Measurements from ENCODE around the gene NKX6-2. TPM values are rescaled to one million over a fixed set of nuclear protein-coding genes. Genes with fewer than 3 reads are reported as not detected.

NKX6-2 gene
- total RNA-seq, 1 donor from 2014 or later, result not detected

DNA sequence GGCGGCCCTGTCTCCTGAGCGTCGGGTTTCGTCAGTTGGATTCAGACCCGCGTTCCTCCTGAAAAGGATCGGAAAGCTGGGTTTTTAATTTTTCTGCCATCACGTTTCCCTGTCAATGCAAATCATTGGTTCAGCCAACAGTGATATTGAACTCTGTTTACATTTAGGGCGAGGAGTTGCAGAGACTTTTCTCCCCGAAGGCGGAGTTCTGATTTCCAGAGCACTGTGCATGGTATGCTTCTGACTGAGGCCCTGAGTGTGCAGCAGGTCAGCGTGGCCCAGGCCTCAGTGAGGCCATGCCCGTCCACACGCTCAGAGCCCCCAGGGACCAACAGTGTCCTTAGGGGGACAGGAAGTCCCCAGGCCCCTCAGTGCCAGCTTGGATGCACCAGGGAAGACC, 27.1 kb downstream of the NKX6-2 start:
- Mint-ChIP-seq H3K4me3 (no peak overlapping the region), H3K4me1 (no peaks in the 10 kb centered on the region), H3K36me3 (peaks cover 55% of the 10 kb centered on the region), H3K27ac (no peak overlapping the region), H3K9me3 (peaks cover 16% of the 10 kb centered on the region), H3K27me3 (ENCODE audit: low read depth) (no peaks in the 10 kb centered on the region)
- no peak for DNase-seq (ENCODE audit: low spot score in 2 of 2, unreplicated experiment in 2 of 2)
- TF ChIP-seq, protein P1, sequence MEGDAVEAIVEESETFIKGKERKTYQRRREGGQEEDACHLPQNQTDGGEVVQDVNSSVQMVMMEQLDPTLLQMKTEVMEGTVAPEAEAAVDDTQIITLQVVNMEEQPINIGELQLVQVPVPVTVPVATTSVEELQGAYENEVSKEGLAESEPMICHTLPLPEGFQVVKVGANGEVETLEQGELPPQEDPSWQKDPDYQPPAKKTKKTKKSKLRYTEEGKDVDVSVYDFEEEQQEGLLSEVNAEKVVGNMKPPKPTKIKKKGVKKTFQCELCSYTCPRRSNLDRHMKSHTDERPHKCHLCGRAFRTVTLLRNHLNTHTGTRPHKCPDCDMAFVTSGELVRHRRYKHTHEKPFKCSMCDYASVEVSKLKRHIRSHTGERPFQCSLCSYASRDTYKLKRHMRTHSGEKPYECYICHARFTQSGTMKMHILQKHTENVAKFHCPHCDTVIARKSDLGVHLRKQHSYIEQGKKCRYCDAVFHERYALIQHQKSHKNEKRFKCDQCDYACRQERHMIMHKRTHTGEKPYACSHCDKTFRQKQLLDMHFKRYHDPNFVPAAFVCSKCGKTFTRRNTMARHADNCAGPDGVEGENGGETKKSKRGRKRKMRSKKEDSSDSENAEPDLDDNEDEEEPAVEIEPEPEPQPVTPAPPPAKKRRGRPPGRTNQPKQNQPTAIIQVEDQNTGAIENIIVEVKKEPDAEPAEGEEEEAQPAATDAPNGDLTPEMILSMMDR (IDR thresholded peaks at IDR 0.05; ENCODE audit: unreplicated experiment), result no peak

DNA sequence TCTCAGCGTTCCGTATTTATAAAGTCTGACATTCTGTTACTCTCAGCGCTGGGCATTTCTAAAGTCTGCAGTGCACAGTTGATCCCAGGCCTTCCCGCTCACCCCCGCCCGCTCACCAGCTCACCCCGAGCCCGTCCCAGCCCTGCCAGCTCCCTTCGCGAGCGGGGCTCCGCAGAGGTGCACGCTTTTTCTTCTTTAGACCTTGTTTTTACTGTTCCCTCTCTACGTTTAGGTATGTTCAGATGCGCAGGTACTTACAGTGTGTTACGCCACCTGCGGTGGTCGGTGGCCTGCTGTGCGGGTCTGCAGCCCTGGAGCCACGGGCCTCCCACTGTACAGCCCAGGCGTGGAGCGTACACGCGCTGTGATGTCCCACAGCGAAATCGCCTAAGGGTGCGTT, 28.8 kb downstream of the NKX6-2 start:
- Mint-ChIP-seq H3K27ac (no peak overlapping the region), H3K4me3 (no peak overlapping the region), H3K36me3 (peaks cover 52% of the 10 kb centered on the region), H3K4me1 (no peaks in the 10 kb centered on the region), H3K9me3 (peaks cover 14% of the 10 kb centered on the region), H3K27me3 (ENCODE audit: low read depth) (no peaks in the 10 kb centered on the region)
- TF ChIP-seq, protein P1 (IDR thresholded peaks at IDR 0.05; ENCODE audit: unreplicated experiment), result no peak
- no peak for DNase-seq (ENCODE audit: low spot score in 2 of 2, unreplicated experiment in 2 of 2)

DNA sequence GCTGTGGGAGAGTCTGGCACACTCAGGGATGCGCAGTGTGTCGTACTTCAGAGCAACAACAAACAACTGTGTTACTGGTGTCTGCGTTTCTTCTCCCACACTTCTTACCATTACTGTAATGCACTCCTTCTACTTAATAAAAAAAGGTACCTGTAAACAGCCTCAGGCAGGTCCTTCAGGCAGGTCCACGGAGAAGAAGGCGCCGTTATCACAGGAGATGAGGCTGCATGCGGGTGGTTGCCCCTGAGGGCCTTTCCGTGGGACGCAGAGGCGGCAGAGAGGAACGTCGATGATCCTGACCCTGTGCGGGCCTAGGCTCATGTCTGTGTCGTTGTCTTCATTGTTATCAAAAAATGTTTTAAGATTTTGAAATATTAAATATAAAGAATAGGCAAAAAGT, 29.4 kb downstream of the NKX6-2 start:
- Mint-ChIP-seq H3K4me1 (no peaks in the 10 kb centered on the region), H3K27ac (no peak overlapping the region), H3K27me3 (ENCODE audit: low read depth) (no peaks in the 10 kb centered on the region), H3K36me3 (peaks cover 47% of the 10 kb centered on the region), H3K4me3 (no peak overlapping the region), H3K9me3 (peaks cover 8% of the 10 kb centered on the region)
- TF ChIP-seq, protein P1 (IDR thresholded peaks at IDR 0.05; ENCODE audit: unreplicated experiment), result no peak
- no peak for DNase-seq (ENCODE audit: low spot score in 2 of 2, unreplicated experiment in 2 of 2)

DNA sequence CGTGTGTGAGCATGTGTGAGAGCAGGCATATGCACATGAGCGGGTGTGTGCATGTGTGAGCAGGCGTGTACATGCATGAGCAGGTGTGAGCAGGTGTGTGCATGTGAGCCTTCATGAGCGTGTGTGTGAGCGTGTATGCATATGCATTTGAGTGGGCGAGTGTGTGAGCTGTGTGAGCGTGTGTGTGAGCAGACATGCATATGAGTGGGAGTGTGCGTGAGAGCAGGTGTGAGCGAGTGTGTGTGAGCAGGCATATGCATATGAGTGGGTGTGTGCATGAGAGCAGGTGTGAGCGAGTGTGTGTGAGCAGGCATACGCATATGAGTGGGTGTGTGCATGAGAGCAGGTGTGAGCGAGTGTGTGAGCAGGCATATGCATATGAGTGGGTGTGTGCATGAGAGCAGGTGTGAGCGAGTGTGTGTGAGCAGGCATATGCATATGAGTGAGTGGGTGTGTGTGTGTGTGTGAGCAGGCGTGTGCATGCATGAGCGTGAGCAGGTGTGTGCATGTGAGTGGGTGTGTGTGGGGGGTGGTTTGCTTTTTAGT, 30.7 kb downstream of the NKX6-2 start:
- Mint-ChIP-seq H3K36me3 (peaks cover 37% of the 10 kb centered on the region), H3K4me1 (no peaks in the 10 kb centered on the region), H3K4me3 (no peak overlapping the region), H3K27ac (no peak overlapping the region), H3K27me3 (ENCODE audit: low read depth) (no peaks in the 10 kb centered on the region), H3K9me3 (peaks cover 6% of the 10 kb centered on the region)
- DNase-seq (ENCODE audit: low spot score in 2 of 2, unreplicated experiment in 2 of 2), result no peak
- TF ChIP-seq, protein P1 (IDR thresholded peaks at IDR 0.05; ENCODE audit: unreplicated experiment), result no peak

DNA sequence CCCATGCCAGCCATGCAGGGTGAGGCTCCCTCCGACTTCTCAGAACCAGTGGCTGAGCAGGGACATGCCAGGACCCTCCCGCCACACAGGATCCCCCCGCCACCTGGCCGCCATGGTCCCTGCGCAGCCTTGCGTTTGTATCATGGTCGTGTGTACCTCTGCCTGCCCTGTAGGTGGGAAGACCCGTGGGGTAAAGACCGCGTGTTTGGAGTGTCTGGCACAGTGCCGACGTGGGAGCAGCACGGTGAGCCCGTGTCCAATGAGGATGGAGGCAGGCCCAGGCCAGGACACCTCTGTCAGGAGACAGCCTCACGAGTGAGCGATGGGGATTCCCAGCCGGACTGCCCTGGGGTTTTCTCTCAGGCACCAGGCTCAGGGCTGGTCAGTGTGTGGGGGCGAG, 31.9 kb downstream of the NKX6-2 start:
- TF ChIP-seq, protein P1 (IDR thresholded peaks at IDR 0.05; ENCODE audit: unreplicated experiment), result no peak
- peaks cover 6% of the 10 kb centered on the region for H3K9me3 Mint-ChIP-seq
- H3K27me3 Mint-ChIP-seq (ENCODE audit: low read depth), result no peaks in the 10 kb centered on the region
- no peak for DNase-seq (ENCODE audit: low spot score in 2 of 2, unreplicated experiment in 2 of 2)
- H3K27ac Mint-ChIP-seq, result no peak overlapping the region
- H3K4me1 Mint-ChIP-seq, result no peaks in the 10 kb centered on the region
- H3K4me3 Mint-ChIP-seq, result no peak overlapping the region
- peaks cover 37% of the 10 kb centered on the region for H3K36me3 Mint-ChIP-seq

DNA sequence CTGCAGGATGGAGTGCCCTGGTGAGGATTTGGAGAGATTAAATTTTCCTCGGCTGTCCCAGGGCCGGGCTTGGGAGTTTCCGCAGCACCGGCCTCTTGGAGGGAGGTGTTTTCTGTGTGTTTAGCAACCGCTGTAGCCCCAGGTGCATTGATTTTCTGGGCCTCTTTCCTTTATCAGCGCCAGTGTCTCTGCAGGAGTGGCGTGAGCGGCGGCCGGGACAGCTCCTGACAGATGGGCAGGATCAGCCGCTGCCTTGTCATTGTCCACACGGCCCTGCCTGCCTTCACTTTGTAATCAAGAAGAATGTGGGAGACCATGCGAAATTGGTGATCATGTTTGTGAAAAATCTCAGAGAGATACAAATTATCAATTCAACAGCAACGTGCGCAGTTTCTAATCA, 32.4 kb downstream of the NKX6-2 start:
- Mint-ChIP-seq H3K27ac (no peak overlapping the region), H3K4me1 (no peaks in the 10 kb centered on the region), H3K36me3 (peaks cover 37% of the 10 kb centered on the region), H3K4me3 (no peak overlapping the region), H3K9me3 (peaks cover 6% of the 10 kb centered on the region), H3K27me3 (ENCODE audit: low read depth) (no peaks in the 10 kb centered on the region)
- DNase-seq (ENCODE audit: low spot score in 2 of 2, unreplicated experiment in 2 of 2), result no peak
- TF ChIP-seq, protein P1 (IDR thresholded peaks at IDR 0.05; ENCODE audit: unreplicated experiment), result no peak
